ENCODE data around the gene VWDE.

DNA sequence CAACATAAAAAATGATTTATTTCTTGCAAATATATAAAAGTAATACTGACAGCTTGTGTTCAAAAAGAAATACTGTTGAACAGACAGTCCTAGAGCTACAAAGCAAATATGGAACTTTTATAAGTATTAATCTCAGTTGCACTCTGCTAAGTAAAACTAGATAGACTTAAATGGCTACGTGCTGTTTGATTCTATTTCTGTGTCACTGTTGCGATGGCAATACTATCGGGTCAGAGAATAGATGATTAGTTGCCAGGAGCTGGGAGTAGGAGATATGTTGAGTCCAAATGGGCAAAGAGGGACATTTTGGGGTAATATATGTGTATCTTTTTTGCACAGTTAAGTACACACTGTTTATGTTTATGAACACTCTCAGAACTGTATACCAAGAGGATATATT, 41.1 kb upstream of the VWDE start:
- no peak for TF ChIP-seq SP1 (IDR thresholded peaks at IDR 0.05)
- no peak for TF ChIP-seq FOXM1 (IDR thresholded peaks at IDR 0.05; ENCODE audit: borderline replicate concordance)
- TF ChIP-seq ELF4 (IDR thresholded peaks at IDR 0.05), result no peak
- no peak for TF ChIP-seq L3MBTL2 (conservative IDR thresholded peaks at IDR 0.05)
- TF ChIP-seq ARNT (IDR thresholded peaks at IDR 0.05), result no peak
- TF ChIP-seq FOXA1 (IDR thresholded peaks at IDR 0.05), result no peak
- TF ChIP-seq SUZ12 (IDR thresholded peaks at IDR 0.05), result no peak
- no peak for TF ChIP-seq BHLHE40 (IDR thresholded peaks at IDR 0.05; ENCODE audit: borderline replicate concordance)
- no peak for TF ChIP-seq CTBP1 (IDR thresholded peaks at IDR 0.05; ENCODE audit: borderline replicate concordance)
- TF ChIP-seq, protein P1, sequence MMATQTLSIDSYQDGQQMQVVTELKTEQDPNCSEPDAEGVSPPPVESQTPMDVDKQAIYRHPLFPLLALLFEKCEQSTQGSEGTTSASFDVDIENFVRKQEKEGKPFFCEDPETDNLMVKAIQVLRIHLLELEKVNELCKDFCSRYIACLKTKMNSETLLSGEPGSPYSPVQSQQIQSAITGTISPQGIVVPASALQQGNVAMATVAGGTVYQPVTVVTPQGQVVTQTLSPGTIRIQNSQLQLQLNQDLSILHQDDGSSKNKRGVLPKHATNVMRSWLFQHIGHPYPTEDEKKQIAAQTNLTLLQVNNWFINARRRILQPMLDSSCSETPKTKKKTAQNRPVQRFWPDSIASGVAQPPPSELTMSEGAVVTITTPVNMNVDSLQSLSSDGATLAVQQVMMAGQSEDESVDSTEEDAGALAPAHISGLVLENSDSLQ (IDR thresholded peaks at IDR 0.05), result no peak
- no peak for TF ChIP-seq LEF1 (IDR thresholded peaks at IDR 0.05; ENCODE audit: borderline replicate concordance)
- no peak for TF ChIP-seq ZNF384 (IDR thresholded peaks at IDR 0.05)
- TF ChIP-seq TARDBP (IDR thresholded peaks at IDR 0.05), result no peak

All from HEK293T (cell line).